CD14-positive monocyte (primary cell): ENCODE data around the gene KAZALD1. TPM values are rescaled to one million over a fixed set of nuclear protein-coding genes. Genes with fewer than 3 reads are reported as not detected.

Experiments used
- DNase-seq, 3 donors: peaks; one replicate each; pipeline ENCODE4 v3.0.0-alpha.2; 2011 to 2022
- H2AFZ ChIP-seq: 2 replicates; pipeline ENCODE4 v1.6.0; 2012; ENCODE audit warnings: mild to moderate bottlenecking, low read depth, low read length, inconsistent platforms; ENCODE audit not compliant: insufficient read depth, poor library complexity, severe bottlenecking
- H3K27ac ChIP-seq, 2 donors: 1 replicate in 1 of 2; 2 replicates in 1 of 2; pipeline ENCODE4 v1.5.1; 2012 to 2013; ENCODE audit warnings: low read length in 2 of 2, control low read depth in 1 of 2, inconsistent platforms in 1 of 2, low read depth in 1 of 2, mild to moderate bottlenecking in 1 of 2
- H3K27me3 ChIP-seq, 2 donors: one replicate each; pipeline versions ENCODE4 v1.6.0 to v1.6.1; 2011 to 2013; ENCODE audit warnings: low read length in 2 of 2; ENCODE audit not compliant: control insufficient read depth in 2 of 2, insufficient read depth in 2 of 2
- H3K36me3 ChIP-seq, 2 donors: replicated peaks in 1 of 2; 1 replicate in 1 of 2; 2 replicates in 1 of 2; pipeline versions ENCODE4 v1.5.1 to v1.6.1; 2012 to 2013; ENCODE audit warnings: low read length in 2 of 2, control low read depth in 1 of 2, inconsistent platforms in 1 of 2, mild to moderate bottlenecking in 1 of 2; ENCODE audit not compliant: insufficient read depth in 2 of 2, control insufficient read depth in 1 of 2
- H3K4me1 ChIP-seq, 2 donors: 1 replicate in 1 of 2; 2 replicates in 1 of 2; pipeline versions ENCODE4 v1.5.1 to v1.6.1; 2012 to 2013; ENCODE audit warnings: low read length in 2 of 2, control low read depth in 1 of 2, inconsistent platforms in 1 of 2, mild to moderate bottlenecking in 1 of 2, moderate library complexity in 1 of 2; ENCODE audit not compliant: insufficient read depth in 2 of 2, control insufficient read depth in 1 of 2
- H3K4me2 ChIP-seq: replicated peaks from 2 replicates; pipeline ENCODE3; 2012; ENCODE audit warnings: low read length, moderate library complexity, mild to moderate bottlenecking; ENCODE audit not compliant: poor library complexity, severe bottlenecking; ENCODE audit errors: extremely low read depth
- H3K4me3 ChIP-seq, 3 experiments: fragments of 200-600 bp in 1 of 3; sonication (generic) in 1 of 3; replicated peaks in 1 of 3; 1 replicate in 2 of 3; 2 replicates in 1 of 3; pipeline ENCODE4 v1.5.1; 2011 to 2013; ENCODE audit warnings: low read length in 3 of 3, mild to moderate bottlenecking in 3 of 3, control low read depth in 2 of 3, low read depth in 2 of 3, inconsistent platforms in 1 of 3, moderate library complexity in 1 of 3
- H3K79me2 ChIP-seq: 2 replicates; pipeline ENCODE4 v1.6.0; 2012; ENCODE audit warnings: mild to moderate bottlenecking, control low read depth, inconsistent platforms, low read length, moderate library complexity; ENCODE audit not compliant: insufficient read depth
- H3K9ac ChIP-seq: 2 replicates; pipeline ENCODE4 v1.6.0; 2017; ENCODE audit warnings: low read length, mild to moderate bottlenecking; ENCODE audit not compliant: insufficient read depth, poor library complexity, severe bottlenecking
- H3K9me3 ChIP-seq, 2 donors: replicated peaks in 1 of 2; 1 replicate in 1 of 2; 2 replicates in 1 of 2; pipeline versions ENCODE4 v1.5.1 to v1.6.1; 2012 to 2013; ENCODE audit warnings: low read length in 2 of 2, control low read depth in 1 of 2; ENCODE audit not compliant: control insufficient read depth in 1 of 2, insufficient read depth in 1 of 2
- H4K20me1 ChIP-seq: 2 replicates; pipeline ENCODE4 v1.6.0; 2012; ENCODE audit warnings: mild to moderate bottlenecking, low read length, control low read depth, moderate library complexity; ENCODE audit not compliant: insufficient read depth
- H3K27ac Mint-ChIP-seq, 7 donors: one replicate each; pipeline ENCODE4 v1.8.0; 2020; ENCODE audit warnings: mild to moderate bottlenecking in 7 of 7, mixed read lengths in 7 of 7, moderate library complexity in 6 of 7, inconsistent platforms in 2 of 7
- H3K27me3 Mint-ChIP-seq, 3 donors: one replicate each; pipeline ENCODE4 v1.8.0; 2021 to 2022; ENCODE audit warnings: low read depth in 3 of 3, mild to moderate bottlenecking in 3 of 3, mixed read lengths in 3 of 3, moderate library complexity in 3 of 3, inconsistent platforms in 1 of 3
- H3K36me3 Mint-ChIP-seq, 2 donors: one replicate each; pipeline ENCODE4 v1.8.0; 2020; ENCODE audit warnings: mixed read lengths in 2 of 2, inconsistent platforms in 1 of 2, mild to moderate bottlenecking in 1 of 2
- H3K4me1 Mint-ChIP-seq: one replicate; pipeline ENCODE4 v1.8.0; 2020; ENCODE audit warnings: mild to moderate bottlenecking, mixed read lengths
- H3K4me3 Mint-ChIP-seq, 2 donors: one replicate each; pipeline ENCODE4 v1.8.0; 2020; ENCODE audit warnings: mild to moderate bottlenecking in 2 of 2, mixed read lengths in 2 of 2, moderate library complexity in 1 of 2
- H3K9me3 Mint-ChIP-seq, 7 donors: one replicate each; pipeline ENCODE4 v1.8.0; 2020 to 2022; ENCODE audit warnings: mixed read lengths in 7 of 7, mild to moderate bottlenecking in 6 of 7, moderate library complexity in 6 of 7, inconsistent platforms in 2 of 7
- CTCF ChIP-seq: fragments of 200-600 bp; IDR thresholded peaks from one replicate; pipeline ENCODE4 v1.8.0; 2022; ENCODE audit warnings: antibody characterized with exemption, mild to moderate bottlenecking
- WGBS: methylation state at CpG from one replicate; pipeline ENCODE4 v1.1.5; 2013; ENCODE audit warnings: missing lambda C conversion rate; ENCODE audit not compliant: insufficient coverage; 5-methylcytosine and 5-hydroxymethylcytosine counted together
- intact Hi-C, 2 donors: fragments of 100-400 bp; cut with micrococcal nuclease; formaldehyde crosslinking; loops; one replicate each; pipeline versions ENCODE4 v1.15.0 to v1.15.1; 2023
- polyA plus RNA-seq, 3 donors: library from polyadenylated mRNA; depleted of rRNA in 1 of 3; unstranded in 2 of 3; stranded (reverse) in 1 of 3; fragments of 300-500 nt in 2 of 3; fragments of >200 nt in 1 of 3; fragmentation: Illumina TruSeq in 2 of 3; gene quantifications; 1 replicate in 2 of 3; 2 replicates in 1 of 3; pipeline ENCODE4 v1.2.3, GENCODE V29; 2012 to 2021

KAZALD1 gene
- polyA plus RNA-seq, 3 donors: 0.15 to 6.6 (median 0.53) TPM

GRCh38 chr10:101073631-101074030, 11.8 kb downstream of the KAZALD1 start:
- peaks cover 30 to 45% (median 39%) of the 10 kb centered on the region in 3 donors for H3K27me3 Mint-ChIP-seq
- Histone ChIP-seq H3K36me3 (no peaks in the 10 kb centered on the region), H3K9ac (no peak overlapping the region), H3K9me3 (no peaks in the 10 kb centered on the region), H4K20me1 (no peaks in the 10 kb centered on the region), H2AFZ (peak overlapping the region; percentile 42), H3K4me1 (peaks cover 35 to 45% of the 10 kb centered on the region in 2 donors), H3K4me3 (no peak overlapping the region), H3K79me2 (no peaks in the 10 kb centered on the region), H3K27ac (no peak overlapping the region), H3K4me2 (no peak overlapping the region), H3K27me3 (peaks cover 30 to 40% of the 10 kb centered on the region in 2 donors)
- H3K4me1 Mint-ChIP-seq: peaks cover 41% of the 10 kb centered on the region
- H3K36me3 Mint-ChIP-seq: peaks cover 5 to 6% of the 10 kb centered on the region in 2 donors
- no peak for DNase-seq
- TF ChIP-seq CTCF: no peak
- peaks cover 0 to 6% (median 0%) of the 10 kb centered on the region in 7 donors for H3K9me3 Mint-ChIP-seq
- intact Hi-C loops: no loop called here
- WGBS: no CpG with 5 or more reads among the region's 13 CpGs
- peak overlapping the region in 1 of 2 donors; percentile 83 for H3K4me3 Mint-ChIP-seq
- H3K27ac Mint-ChIP-seq: peak overlapping the region in 3 of 7 donors; percentile 87 to 97 (median 94)

GRCh38 chr10:101075775-101076174, 14.0 kb downstream of the KAZALD1 start:
- Histone ChIP-seq H3K27me3 (peaks cover 36 to 54% of the 10 kb centered on the region in 2 donors), H3K4me2 (no peak overlapping the region), H3K4me1 (peaks cover 26 to 29% of the 10 kb centered on the region in 2 donors), H3K9ac (no peak overlapping the region), H2AFZ (no peak overlapping the region), H3K9me3 (no peaks in the 10 kb centered on the region), H3K4me3 (no peak overlapping the region), H3K79me2 (no peaks in the 10 kb centered on the region), H3K27ac (no peak overlapping the region), H4K20me1 (no peaks in the 10 kb centered on the region), H3K36me3 (no peaks in the 10 kb centered on the region)
- no peak for DNase-seq
- H3K36me3 Mint-ChIP-seq: peaks cover 5 to 6% of the 10 kb centered on the region in 2 donors
- H3K4me1 Mint-ChIP-seq: peaks cover 34% of the 10 kb centered on the region
- peak overlapping the region in 1 of 2 donors; percentile 47 for H3K4me3 Mint-ChIP-seq
- H3K27ac Mint-ChIP-seq: no peak overlapping the region
- intact Hi-C loops: no loop called here
- no peak for TF ChIP-seq CTCF
- no CpG with 5 or more reads among the region's 4 CpGs for WGBS
- H3K27me3 Mint-ChIP-seq: peaks cover 33 to 60% (median 56%) of the 10 kb centered on the region in 3 donors
- peaks cover 0 to 6% (median 0%) of the 10 kb centered on the region in 7 donors for H3K9me3 Mint-ChIP-seq
